NK-92 (cell line): ENCODE results near the gene UCKL1.

Experiments
- DNase-seq: peaks from one replicate; lab custom pipeline; 2025; ENCODE audit not compliant: unreplicated experiment; lab: John Stamatoyannopoulos, UW

Gene UCKL1

DNA sequence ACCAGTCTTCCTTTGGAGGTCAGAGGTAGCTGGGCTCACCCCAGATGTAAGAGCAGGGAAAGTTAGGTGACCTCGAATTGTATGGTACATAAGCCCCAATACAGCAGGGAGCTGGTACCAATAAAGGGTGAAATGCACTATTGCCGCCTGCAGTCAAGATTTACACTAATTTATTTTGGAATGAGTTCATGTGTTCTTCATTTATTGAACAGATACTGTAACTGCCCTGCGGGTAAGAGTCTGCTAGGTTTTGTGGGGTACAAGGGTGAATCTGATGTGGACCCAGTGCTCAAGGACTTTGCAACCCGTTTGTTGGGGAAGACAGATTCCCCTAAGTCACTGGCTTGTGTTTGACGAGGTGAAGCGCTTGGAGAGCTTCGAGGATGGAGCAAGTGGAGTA lies 63.8 kb downstream of the UCKL1 start:
- DNase-seq = no peak

DNA sequence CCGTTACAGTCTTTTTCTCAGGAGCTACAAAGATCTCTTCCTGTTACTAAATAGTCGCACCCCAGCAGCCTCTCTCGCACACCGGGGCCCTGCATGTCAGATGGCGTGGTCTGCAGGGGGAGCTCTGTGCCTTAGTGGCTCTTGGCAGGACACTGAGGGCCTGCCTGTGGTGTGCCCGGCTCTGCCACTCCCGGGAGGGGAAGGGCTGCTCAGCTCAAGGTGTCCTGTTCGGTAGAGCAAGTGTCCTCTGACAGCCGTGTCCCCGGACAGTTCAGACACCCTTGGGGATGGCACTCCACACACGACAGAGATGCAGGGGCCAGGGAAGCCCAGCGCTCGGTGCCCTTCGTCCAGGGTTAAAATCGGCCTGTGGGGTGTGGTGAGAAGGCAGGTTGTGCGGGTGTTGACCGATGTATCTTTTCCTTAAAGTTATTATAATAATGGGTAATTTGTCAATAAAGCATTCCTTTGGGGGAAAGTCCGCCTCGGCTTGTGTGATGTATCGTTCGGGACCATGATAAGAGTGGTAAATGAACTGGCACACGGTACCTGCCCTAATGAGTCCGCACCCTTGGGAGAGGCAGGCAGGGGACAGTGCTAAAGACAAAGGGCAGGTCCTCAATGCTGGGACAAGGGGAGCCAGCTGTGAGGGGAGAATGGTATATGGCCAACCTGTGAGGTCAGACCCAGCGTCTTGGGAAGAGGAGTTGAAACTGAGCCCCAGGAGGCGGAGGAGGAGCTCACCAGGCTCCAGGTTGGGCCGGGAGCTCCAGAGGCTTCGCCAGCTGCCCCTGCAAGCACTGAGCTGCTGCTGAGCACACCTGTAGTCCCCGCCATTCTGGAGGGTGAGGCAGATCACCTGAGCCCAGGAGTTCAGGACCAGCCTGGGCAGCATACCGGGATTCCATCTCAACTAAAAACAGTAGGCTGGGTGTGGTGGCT lies 64.9 kb downstream of the UCKL1 start:
- no peak for DNase-seq

DNA sequence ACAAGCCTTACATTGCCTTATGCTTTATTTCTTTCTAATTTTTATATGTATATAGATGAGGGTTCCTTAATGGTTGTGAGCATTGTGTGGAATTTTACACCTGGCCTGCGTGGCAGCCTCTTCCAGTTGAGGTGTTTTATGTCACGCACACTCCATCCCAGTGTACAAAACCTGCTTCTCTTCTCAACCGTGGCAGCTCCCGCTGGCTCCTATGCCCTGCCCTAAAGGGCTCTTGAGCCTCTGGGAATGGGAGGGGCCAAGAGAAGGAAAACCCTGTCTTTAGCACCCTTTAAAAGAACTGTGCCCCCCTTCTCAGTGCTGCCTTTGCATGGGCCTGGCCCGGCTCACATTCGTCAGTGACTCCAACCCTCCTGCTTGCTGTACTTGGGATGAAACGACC lies 65.6 kb downstream of the UCKL1 start:
- DNase-seq = no peak

DNA sequence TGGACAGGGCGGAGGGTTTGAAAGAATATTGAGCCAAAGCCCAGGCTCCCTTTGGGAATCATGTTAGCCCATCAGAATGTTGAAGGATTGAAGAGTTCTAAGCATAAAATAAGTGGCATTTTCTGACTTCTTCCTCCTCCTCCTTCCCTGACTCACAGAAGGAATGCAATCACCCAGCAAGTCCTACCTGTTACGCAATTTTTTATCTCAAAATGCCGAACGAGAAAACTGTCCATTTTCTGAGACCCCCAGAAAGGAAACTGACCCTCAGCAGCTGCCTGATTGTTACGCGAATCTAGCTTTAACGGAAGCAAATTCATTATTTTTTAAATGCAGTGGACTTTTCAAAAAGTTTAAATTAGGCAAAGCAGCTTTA lies 66.0 kb downstream of the UCKL1 start:
- no peak for DNase-seq
